ENCODE measurements around the gene CD180.

CD180 gene

GRCh38 chr5:67160985-67161384 is 35.6 kb downstream of the CD180 start:
- DNase-seq (ENCODE audit: low read depth), result no peak

- DNase-seq (ENCODE audit: low read depth), result no peak
Observed at GRCh38 chr5:67160272-67160671, 36.3 kb downstream of the CD180 start.

- peak; percentile 21 for DNase-seq (ENCODE audit: low read depth)
Observed at GRCh38 chr5:67156976-67157583, 39.5 kb downstream of the CD180 start.

GRCh38 chr5:67154556-67155206 is 41.9 kb downstream of the CD180 start:
- no peak for DNase-seq (ENCODE audit: low read depth)

- DNase-seq (ENCODE audit: low read depth), result no peak
Observed at GRCh38 chr5:67153292-67153691, 43.3 kb downstream of the CD180 start.

GRCh38 chr5:67152400-67152799 is 44.2 kb downstream of the CD180 start:
- DNase-seq (ENCODE audit: low read depth), result no peak

GRCh38 chr5:67149951-67150523 is 46.6 kb downstream of the CD180 start:
- DNase-seq (ENCODE audit: low read depth), result no peak

- no peak for DNase-seq (ENCODE audit: low read depth)
Observed at GRCh38 chr5:67149057-67149950, 47.3 kb downstream of the CD180 start.

GRCh38 chr5:67147760-67148159 is 48.8 kb downstream of the CD180 start:
- DNase-seq (ENCODE audit: low read depth), result no peak

GRCh38 chr5:67146981-67147380 is 49.6 kb downstream of the CD180 start:
- DNase-seq (ENCODE audit: low read depth), result no peak

- DNase-seq (ENCODE audit: low read depth), result no peak
Observed at GRCh38 chr5:67146574-67146973, 50.0 kb downstream of the CD180 start.

- DNase-seq (ENCODE audit: low read depth), result no peak
Observed at GRCh38 chr5:67144183-67144639, 52.4 kb downstream of the CD180 start.

GRCh38 chr5:67143549-67143948 is 53.0 kb downstream of the CD180 start:
- DNase-seq (ENCODE audit: low read depth), result no peak

- DNase-seq (ENCODE audit: low read depth), result no peak
Observed at GRCh38 chr5:67142816-67143215, 53.8 kb downstream of the CD180 start.

GRCh38 chr5:67141644-67142043 is 55.0 kb downstream of the CD180 start:
- no peak for DNase-seq (ENCODE audit: low read depth)

GRCh38 chr5:67140413-67140812 is 56.2 kb downstream of the CD180 start:
- DNase-seq (ENCODE audit: low read depth), result no peak

GRCh38 chr5:67139030-67139429 is 57.6 kb downstream of the CD180 start:
- DNase-seq (ENCODE audit: low read depth), result no peak

GRCh38 chr5:67135381-67135984 is 61.1 kb downstream of the CD180 start:
- DNase-seq (ENCODE audit: low read depth), result no peak

- no peak for DNase-seq (ENCODE audit: low read depth)
Observed at GRCh38 chr5:67133776-67134175, 62.8 kb downstream of the CD180 start.

- no peak for DNase-seq (ENCODE audit: low read depth)
Observed at GRCh38 chr5:67133217-67133616, 63.4 kb downstream of the CD180 start.

- no peak for DNase-seq (ENCODE audit: low read depth)
Observed at GRCh38 chr5:67129768-67130167, 66.8 kb downstream of the CD180 start.
